GM19468 (cell line): Measurements from ENCODE around the gene SPOCK3.
"Not testable (repeated sequence)": the region's sequence is repeated elsewhere in the genome, so short reads cannot be mapped to it uniquely, and the experiment has no call there.

Source experiments
- ATAC-seq: cut with Tn5 transposase; IDR thresholded peaks from one replicate; pipeline ENCODE4 v1.9.1; 2021; ENCODE audit warnings: mild to moderate bottlenecking, moderate library complexity, moderate number of reproducible peaks; ENCODE audit not compliant: unreplicated experiment; ENCODE audit errors: extremely low read depth

SPOCK3 gene

GRCh38 chr4:166980419-166980818 lies 253.9 kb downstream of the SPOCK3 start:
- no peak for ATAC-seq

DNA sequence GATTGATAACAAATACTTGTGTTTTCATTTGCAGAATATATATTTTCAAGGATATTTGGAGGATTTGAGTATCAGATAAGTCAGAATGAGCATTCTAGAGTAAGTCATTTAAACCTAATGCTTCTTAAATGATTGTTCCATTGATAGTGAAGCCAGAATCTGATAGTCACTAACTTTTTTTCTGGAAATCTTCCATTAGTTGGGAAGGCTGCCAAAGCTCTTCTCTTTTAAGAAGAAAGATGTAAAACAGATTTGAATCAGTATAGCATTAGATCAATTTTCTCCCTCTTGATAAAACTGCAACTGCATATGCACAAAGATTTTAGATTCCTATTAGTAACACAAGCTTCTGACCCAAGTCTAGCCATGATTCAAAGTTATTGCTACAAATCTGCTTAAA lies 256.7 kb downstream of the SPOCK3 start:
- ATAC-seq: no peak

DNA sequence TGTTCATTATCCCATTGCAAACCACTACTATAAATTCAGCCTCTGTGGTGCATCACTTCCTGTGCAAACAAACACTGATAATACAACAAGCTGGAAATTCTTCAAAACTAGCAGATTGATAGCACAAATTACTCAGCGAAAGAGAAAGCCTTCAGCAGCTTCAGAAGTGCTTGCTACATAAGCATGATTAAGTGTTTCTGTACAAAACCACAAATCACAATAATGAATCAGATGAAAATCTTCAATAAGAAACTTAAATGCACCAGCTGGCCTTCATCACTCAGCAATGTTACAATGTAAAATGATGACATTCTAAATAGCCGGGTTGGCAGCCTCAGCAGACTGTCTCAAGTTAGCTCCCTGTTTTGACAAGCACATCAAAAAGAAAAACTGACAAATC lies 262.2 kb downstream of the SPOCK3 start:
- ATAC-seq: no peak

- ATAC-seq: not testable (repeated sequence)
Observed at GRCh38 chr4:166968219-166968618, 266.1 kb downstream of the SPOCK3 start.

DNA sequence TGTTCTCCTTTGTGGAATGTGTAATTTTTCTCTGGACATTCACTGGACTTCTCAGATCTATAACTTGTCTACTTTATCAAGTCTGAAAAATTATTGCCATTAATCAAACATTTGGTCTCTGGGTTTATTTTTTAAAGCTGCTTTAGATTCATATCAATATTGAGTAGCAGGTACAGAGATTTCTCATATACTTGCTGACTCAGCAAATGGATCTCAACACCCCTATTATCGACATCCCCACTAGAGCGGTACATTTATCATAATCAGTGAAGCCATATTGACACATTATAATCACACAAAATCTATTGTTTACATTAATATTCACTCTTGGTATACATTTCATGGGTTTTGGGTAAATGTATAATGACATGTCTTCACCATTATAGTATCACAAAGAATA lies 268.7 kb downstream of the SPOCK3 start:
- no peak for ATAC-seq

GRCh38 chr4:166957451-166957850 lies 276.8 kb downstream of the SPOCK3 start:
- no peak for ATAC-seq

DNA sequence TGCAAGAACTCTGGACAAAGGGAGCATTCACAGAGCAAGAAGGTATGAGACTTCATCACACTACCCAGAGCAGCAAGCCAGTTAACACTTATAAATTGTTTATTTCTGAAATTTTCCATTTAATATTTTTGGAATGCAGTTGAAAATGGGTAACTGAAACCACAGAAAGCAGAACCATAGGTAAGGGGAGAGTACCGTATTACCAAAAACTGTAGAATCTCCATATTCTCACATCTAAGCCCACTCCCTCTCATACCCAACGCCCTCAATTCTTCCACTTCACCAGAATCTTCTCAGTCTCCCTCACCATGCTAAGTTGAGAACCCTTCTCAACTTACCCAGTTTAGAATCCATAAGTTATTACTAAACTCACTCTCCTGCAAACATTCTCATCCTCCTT lies 277.8 kb downstream of the SPOCK3 start:
- ATAC-seq: no peak

- no peak for ATAC-seq
Observed at GRCh38 chr4:166941629-166942028, 292.7 kb downstream of the SPOCK3 start.

- no peak for ATAC-seq
Observed at GRCh38 chr4:166930464-166930863, 303.8 kb downstream of the SPOCK3 start.

GRCh38 chr4:166924424-166924823 lies 309.9 kb downstream of the SPOCK3 start:
- no peak for ATAC-seq

GRCh38 chr4:166913926-166914325 lies 320.4 kb downstream of the SPOCK3 start:
- ATAC-seq: no peak

DNA sequence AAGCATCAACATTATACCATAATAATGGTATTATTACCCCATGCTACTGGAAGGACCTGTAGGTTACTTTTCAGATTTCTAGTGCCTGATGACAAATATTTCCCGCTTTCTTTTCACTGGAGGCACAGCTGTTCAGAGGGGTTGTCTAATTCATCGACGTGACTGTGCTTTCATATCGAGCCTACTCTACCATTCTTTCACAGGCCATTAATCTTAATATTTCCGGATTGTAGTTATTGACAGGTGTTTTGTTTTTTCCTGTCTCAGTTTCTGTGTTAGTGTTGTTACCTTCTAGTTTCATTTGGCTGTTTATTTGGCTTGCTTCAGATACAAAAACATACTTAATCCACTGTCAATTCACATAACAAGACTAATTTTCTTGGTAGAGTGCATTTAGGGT lies 330.9 kb downstream of the SPOCK3 start:
- ATAC-seq: no peak

GRCh38 chr4:166902941-166903340 lies 331.4 kb downstream of the SPOCK3 start:
- no peak for ATAC-seq

DNA sequence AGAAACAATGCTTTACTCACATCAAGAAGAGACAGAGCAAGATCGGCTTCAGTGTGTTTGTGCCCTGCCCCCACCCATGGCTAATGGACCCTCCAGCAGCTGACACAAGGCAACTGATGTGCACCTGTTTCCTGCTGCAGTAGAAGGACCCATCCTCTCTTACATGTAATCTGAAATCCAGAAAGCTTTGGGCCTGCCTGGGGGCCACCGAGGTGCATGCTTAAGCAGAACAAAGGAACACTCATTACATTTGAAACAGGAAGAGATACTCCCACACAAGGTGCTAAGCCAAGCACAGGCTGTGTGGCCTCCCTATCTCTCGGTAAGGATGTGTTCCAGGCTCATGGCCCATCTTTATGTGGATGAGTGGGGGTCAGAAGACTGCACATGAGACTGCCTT lies 338.0 kb downstream of the SPOCK3 start:
- ATAC-seq: no peak

- no peak for ATAC-seq
Observed at GRCh38 chr4:166895771-166896170, 338.5 kb downstream of the SPOCK3 start.

DNA sequence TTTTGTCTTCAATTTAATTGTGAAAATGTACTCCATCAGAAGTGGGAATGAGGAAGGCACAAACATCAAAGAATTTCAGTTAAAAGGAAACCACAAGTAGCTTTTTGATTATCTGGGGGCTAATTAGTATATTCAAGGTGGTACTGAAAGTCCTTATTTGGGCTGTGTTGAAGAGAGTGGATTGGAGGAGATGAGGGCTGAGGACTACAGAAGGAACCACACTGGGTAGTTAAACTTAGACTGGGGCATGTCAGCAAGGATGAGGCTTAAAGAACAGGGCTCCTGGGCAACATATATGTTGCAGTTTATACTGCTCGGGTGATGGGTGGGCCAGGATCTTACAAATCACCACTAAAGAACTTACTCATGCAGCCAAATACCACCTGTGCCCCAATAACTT lies 346.8 kb downstream of the SPOCK3 start:
- ATAC-seq: no peak

DNA sequence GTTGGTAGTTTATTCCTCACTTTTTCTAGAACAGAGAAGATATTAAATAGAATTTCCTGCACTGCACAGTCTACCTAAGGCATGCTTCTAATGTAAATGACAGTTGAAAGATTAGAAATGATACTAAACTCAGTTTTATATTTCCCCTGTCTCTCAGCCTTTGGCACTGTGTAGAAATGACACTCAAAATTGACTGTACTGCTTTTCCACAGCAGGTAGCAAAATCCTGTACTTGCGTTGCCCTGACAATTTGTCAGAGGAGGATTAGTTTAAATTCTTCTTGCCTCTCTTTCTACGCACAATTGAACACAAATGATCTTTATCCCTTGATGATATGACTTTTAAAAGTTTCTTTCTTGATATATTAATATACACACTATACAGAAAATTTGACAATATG lies 347.6 kb downstream of the SPOCK3 start:
- no peak for ATAC-seq

- ATAC-seq: no peak
Observed at GRCh38 chr4:166882221-166882620, 352.1 kb downstream of the SPOCK3 start.

GRCh38 chr4:166875821-166876220 lies 358.5 kb downstream of the SPOCK3 start:
- no peak for ATAC-seq

DNA sequence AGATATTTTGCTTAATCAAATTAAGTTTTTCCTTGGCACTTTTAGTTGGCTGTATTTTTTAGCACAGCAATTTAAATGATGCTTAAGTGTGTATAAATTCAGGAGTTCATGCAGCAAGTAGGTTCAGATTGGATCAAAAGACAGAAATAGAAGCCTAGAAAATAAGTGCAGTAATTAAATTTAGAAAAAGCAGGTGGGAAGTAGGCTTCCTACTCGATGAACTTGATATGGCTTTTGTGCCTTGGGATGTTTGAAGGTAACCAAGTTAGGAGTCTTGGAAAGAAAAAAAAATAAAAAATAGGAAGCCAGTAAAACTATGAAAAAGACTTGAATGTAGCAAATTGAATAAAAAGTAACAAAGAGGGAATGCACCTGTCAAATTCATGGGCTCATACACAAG lies 372.3 kb downstream of the SPOCK3 start:
- ATAC-seq: no peak

DNA sequence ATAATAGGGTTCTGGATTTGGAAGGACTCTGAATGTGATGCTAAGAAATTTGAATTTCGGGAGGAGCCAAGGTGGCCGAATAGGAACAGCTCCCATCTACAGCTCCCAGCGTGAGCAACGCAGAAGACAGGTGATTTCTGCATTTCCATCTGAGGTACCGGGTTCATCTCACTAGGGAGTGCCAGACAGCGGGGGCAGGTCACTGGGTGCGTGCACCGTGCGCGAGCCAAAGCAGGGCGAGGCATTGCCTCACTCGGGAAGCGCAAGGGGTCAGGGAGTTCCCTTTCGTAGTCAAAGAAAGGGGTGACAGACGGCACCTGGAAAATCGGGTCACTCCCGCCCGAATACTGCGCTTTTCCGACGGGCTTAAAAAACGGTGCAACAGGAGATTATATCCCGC lies 383.9 kb downstream of the SPOCK3 start:
- not testable (repeated sequence) for ATAC-seq

DNA sequence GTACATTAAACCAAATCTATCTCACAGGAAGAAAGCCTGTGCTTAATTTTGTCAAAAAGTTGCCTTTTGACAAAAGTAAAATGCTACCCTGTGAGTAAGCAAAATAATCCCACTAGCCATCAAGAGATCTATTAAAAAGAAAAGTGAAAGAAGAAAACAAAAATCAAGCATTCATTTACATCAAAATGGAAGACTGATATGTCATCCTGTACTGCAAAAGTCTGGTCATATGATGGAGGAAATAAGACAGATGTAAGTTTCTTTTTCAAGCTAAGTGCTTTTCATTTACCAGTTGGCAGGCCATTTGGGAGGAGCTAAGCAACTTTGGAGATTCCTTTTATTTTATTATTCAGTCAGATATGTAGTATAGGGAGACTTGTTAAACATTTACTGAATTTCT lies 387.4 kb downstream of the SPOCK3 start:
- no peak for ATAC-seq

- ATAC-seq: no peak
Observed at GRCh38 chr4:166842795-166843261, 391.5 kb downstream of the SPOCK3 start.
